Esophagus squamous epithelium (tissue), 4 donors: ENCODE data around the gene MTX1.

Source experiments
- CTCF ChIP-seq, 6 experiments: fragments of 450-650 bp in 4 of 6; fragments of 200-600 bp in 2 of 6; sonication (generic) in 2 of 6; IDR thresholded peaks; one replicate each; pipeline ENCODE4 v1.5.1; 2016 to 2019; ENCODE audit warnings: antibody characterized with exemption in 6 of 6, mild to moderate bottlenecking in 4 of 6, moderate library complexity in 4 of 6
- POLR2A ChIP-seq, 4 donors: fragments of 450-650 bp; IDR thresholded peaks; one replicate each; pipeline ENCODE4 v1.6.1; 2017; ENCODE audit warnings: antibody characterized with exemption in 4 of 4, mild to moderate bottlenecking in 4 of 4, moderate library complexity in 3 of 4

GRCh38 chr1:155187456-155187891 lies 21.0 kb upstream of the MTX1 start:
- TF ChIP-seq CTCF (IDR thresholded peaks at IDR 0.05) (no peak), POLR2A (IDR thresholded peaks at IDR 0.05) (no peak)
